ENCODE results near the gene ACTC1.

The ACTC1 gene

GRCh38 chr15:34790121-34790520 is 5.2 kb downstream of the ACTC1 start:
- no peak for TF ChIP-seq CTCF (IDR thresholded peaks at IDR 0.05; ENCODE audit: low read depth, low read length)
- H3K4me3 ChIP-seq (ENCODE audit: low read depth, low read length): no peak overlapping the region

GRCh38 chr15:34789326-34789725 is 6.0 kb downstream of the ACTC1 start:
- no peak overlapping the region for H3K4me3 ChIP-seq (ENCODE audit: low read depth, low read length)
- no peak for TF ChIP-seq CTCF (IDR thresholded peaks at IDR 0.05; ENCODE audit: low read depth, low read length)

- no peak overlapping the region for H3K4me3 ChIP-seq (ENCODE audit: low read depth, low read length)
- TF ChIP-seq CTCF (IDR thresholded peaks at IDR 0.05; ENCODE audit: low read depth, low read length): no peak
Measured at GRCh38 chr15:34786206-34786605, 9.1 kb downstream of the ACTC1 start.

- no peak for TF ChIP-seq CTCF (IDR thresholded peaks at IDR 0.05; ENCODE audit: low read depth, low read length)
Measured at GRCh38 chr15:34783991-34784390, 11.4 kb downstream of the ACTC1 start.

GRCh38 chr15:34783431-34783830 is 11.9 kb downstream of the ACTC1 start:
- H3K4me3 ChIP-seq (ENCODE audit: low read depth, low read length): no peak overlapping the region
- no peak for TF ChIP-seq CTCF (IDR thresholded peaks at IDR 0.05; ENCODE audit: low read depth, low read length)

More at GRCh38 chr15:34783991-34784390, 11.4 kb downstream of the ACTC1 start:
- no peak overlapping the region for H3K4me3 ChIP-seq (ENCODE audit: low read depth, low read length)

GRCh38 chr15:34782901-34783300 is 12.4 kb downstream of the ACTC1 start:
- no peak overlapping the region for H3K4me3 ChIP-seq (ENCODE audit: low read depth, low read length)
- TF ChIP-seq CTCF (IDR thresholded peaks at IDR 0.05; ENCODE audit: low read depth, low read length): no peak

- no peak for TF ChIP-seq CTCF (IDR thresholded peaks at IDR 0.05; ENCODE audit: low read depth, low read length)
- no peak overlapping the region for H3K4me3 ChIP-seq (ENCODE audit: low read depth, low read length)
Measured at GRCh38 chr15:34780725-34781124, 14.6 kb downstream of the ACTC1 start.
